ENCODE measurements around the gene ZNF581. TPM values are rescaled to one million over a fixed set of nuclear protein-coding genes. Genes with fewer than 3 reads are reported as not detected.

ZNF581 gene
- total RNA-seq, 1 donor from 2014 or later = 29.6 TPM

- Mint-ChIP-seq H3K4me3 (ENCODE audit: unreplicated experiment) (peak overlapping the region; percentile 30), H3K27me3 (ENCODE audit: unreplicated experiment) (no peaks in the 10 kb centered on the region), H3K27ac (ENCODE audit: unreplicated experiment) (no peak overlapping the region), H3K9me3 (ENCODE audit: unreplicated experiment) (no peaks in the 10 kb centered on the region), H3K4me1 (ENCODE audit: unreplicated experiment) (peaks cover 38% of the 10 kb centered on the region), H3K36me3 (ENCODE audit: unreplicated experiment) (peaks cover 12% of the 10 kb centered on the region)
- no peak for DNase-seq (ENCODE audit: extremely low spot score, unreplicated experiment)
- TF ChIP-seq, protein P1, sequence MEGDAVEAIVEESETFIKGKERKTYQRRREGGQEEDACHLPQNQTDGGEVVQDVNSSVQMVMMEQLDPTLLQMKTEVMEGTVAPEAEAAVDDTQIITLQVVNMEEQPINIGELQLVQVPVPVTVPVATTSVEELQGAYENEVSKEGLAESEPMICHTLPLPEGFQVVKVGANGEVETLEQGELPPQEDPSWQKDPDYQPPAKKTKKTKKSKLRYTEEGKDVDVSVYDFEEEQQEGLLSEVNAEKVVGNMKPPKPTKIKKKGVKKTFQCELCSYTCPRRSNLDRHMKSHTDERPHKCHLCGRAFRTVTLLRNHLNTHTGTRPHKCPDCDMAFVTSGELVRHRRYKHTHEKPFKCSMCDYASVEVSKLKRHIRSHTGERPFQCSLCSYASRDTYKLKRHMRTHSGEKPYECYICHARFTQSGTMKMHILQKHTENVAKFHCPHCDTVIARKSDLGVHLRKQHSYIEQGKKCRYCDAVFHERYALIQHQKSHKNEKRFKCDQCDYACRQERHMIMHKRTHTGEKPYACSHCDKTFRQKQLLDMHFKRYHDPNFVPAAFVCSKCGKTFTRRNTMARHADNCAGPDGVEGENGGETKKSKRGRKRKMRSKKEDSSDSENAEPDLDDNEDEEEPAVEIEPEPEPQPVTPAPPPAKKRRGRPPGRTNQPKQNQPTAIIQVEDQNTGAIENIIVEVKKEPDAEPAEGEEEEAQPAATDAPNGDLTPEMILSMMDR (IDR thresholded peaks at IDR 0.05) = no peak
Measured at GRCh38 chr19:55651236-55651635, 7.8 kb downstream of the ZNF581 start.

GRCh38 chr19:55652311-55653128, 9.1 kb downstream of the ZNF581 start:
- Mint-ChIP-seq H3K4me1 (ENCODE audit: unreplicated experiment) (peaks cover 42% of the 10 kb centered on the region), H3K27me3 (ENCODE audit: unreplicated experiment) (no peaks in the 10 kb centered on the region), H3K4me3 (ENCODE audit: unreplicated experiment) (no peak overlapping the region), H3K27ac (ENCODE audit: unreplicated experiment) (peak overlapping the region; percentile 23), H3K9me3 (ENCODE audit: unreplicated experiment) (no peaks in the 10 kb centered on the region), H3K36me3 (ENCODE audit: unreplicated experiment) (peaks cover 10% of the 10 kb centered on the region)
- DNase-seq (ENCODE audit: extremely low spot score, unreplicated experiment) = no peak
- TF ChIP-seq, protein P1 (IDR thresholded peaks at IDR 0.05) = no peak

DNA sequence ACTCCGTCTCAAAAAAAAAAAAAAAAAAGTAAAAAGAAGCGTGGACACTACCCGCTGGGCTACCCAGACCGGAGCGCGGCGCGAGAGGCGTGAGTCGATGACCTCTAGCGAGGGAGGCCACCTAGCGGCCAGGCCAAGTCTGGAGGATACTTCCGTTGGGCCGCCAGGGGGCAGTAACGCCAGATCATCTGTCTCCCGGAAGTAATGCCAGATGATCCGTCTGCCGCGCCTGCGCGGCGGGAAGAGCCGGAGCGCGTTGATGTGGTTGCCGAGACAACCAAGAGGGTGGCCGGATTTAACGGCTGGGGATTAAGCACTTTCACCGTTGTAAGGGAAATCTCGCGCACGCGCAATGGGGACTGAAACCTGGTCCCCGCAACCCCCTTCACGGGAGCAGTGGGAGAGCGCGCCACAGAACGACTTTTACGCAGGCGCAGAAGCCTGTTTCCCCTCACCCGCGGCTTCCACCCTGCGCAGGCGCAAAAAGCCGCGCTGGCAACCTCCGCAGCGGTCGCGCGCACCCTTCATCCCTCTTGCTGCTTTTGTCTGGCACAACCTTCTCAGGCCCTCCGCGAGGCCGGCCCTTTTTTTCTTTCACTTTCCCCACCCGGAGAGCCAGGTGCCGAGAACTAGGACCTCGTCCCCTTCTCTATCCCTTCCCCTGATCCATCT, 10.3 kb downstream of the ZNF581 start:
- peaks cover 10% of the 10 kb centered on the region for H3K36me3 Mint-ChIP-seq (ENCODE audit: unreplicated experiment)

GRCh38 chr19:55654323-55654867, 10.9 kb downstream of the ZNF581 start:
- peak overlapping the region; percentile 96 for H3K4me3 Mint-ChIP-seq (ENCODE audit: unreplicated experiment)
- TF ChIP-seq, protein P1 (IDR thresholded peaks at IDR 0.05) = no peak
- peak; percentile 100 for DNase-seq (ENCODE audit: extremely low spot score, unreplicated experiment)
- H3K27me3 Mint-ChIP-seq (ENCODE audit: unreplicated experiment) = no peaks in the 10 kb centered on the region
- H3K9me3 Mint-ChIP-seq (ENCODE audit: unreplicated experiment) = no peaks in the 10 kb centered on the region
- H3K36me3 Mint-ChIP-seq (ENCODE audit: unreplicated experiment) = peaks cover 11% of the 10 kb centered on the region
- peaks cover 43% of the 10 kb centered on the region for H3K4me1 Mint-ChIP-seq (ENCODE audit: unreplicated experiment)
- H3K27ac Mint-ChIP-seq (ENCODE audit: unreplicated experiment) = peak overlapping the region; percentile 100

More for the DNA sequence above, 10.3 kb downstream of the ZNF581 start:
- TF ChIP-seq, protein P1 (IDR thresholded peaks at IDR 0.05) = peak; percentile 99
- DNase-seq (ENCODE audit: extremely low spot score, unreplicated experiment) = peak; percentile 99
- Mint-ChIP-seq H3K4me1 (ENCODE audit: unreplicated experiment) (peaks cover 45% of the 10 kb centered on the region), H3K4me3 (ENCODE audit: unreplicated experiment) (peak overlapping the region; percentile 96), H3K27me3 (ENCODE audit: unreplicated experiment) (no peaks in the 10 kb centered on the region), H3K9me3 (ENCODE audit: unreplicated experiment) (no peaks in the 10 kb centered on the region), H3K27ac (ENCODE audit: unreplicated experiment) (peak overlapping the region; percentile 100)
